Stimulated activated CD4-positive, alpha-beta T cell treated with anti-CD3 and anti-CD28 coated beads, TNF-alpha, amount 100 ng/mL, for 48 hours (primary cell): Measurements from ENCODE around the gene MUC4.
"Not testable (repeated sequence)": the region's sequence is repeated elsewhere in the genome, so short reads cannot be mapped to it uniquely, and the experiment has no call there.

Experiments used
- DNase-seq, 3 donors: peaks; one replicate each; pipeline ENCODE4 v3.0.0-alpha.2; 2020; ENCODE audit warnings: low read depth in 3 of 3

MUC4 gene

DNA sequence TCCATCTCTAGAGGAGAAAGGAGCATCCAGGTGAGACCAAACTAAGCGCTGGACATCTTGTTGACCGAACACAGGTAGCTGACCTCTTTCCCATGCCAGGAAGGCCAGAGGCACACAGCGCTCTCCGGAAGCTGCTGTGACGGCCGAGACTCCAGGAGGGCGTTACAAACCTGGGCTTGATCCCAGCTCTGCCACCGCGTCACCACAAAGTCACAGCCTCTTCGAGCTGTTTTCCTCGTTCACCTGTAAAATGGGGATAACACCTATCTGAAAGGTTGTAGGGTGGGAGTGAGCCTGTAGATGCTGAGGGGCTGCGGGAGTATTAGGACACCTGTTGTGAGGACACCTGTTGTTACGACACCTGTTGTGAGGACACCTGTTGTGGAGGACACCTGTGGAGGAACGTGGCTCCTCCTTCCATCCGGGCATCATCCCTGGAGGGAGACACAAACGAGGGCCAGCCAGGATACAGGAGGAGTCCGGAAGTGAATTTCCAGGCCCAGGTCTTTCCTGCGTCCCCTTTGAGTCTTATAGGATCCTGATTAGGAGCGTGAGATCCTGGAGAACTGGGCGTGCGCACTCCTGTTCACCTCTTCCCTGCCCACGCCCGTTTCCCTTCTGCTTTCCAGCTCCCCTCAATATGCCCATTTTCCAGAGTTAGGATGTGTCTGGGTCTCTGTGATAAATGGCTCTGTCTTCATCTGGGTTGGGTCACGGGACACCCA is 2.3 kb upstream of the MUC4 start:
- DNase-seq, result no peak

DNA sequence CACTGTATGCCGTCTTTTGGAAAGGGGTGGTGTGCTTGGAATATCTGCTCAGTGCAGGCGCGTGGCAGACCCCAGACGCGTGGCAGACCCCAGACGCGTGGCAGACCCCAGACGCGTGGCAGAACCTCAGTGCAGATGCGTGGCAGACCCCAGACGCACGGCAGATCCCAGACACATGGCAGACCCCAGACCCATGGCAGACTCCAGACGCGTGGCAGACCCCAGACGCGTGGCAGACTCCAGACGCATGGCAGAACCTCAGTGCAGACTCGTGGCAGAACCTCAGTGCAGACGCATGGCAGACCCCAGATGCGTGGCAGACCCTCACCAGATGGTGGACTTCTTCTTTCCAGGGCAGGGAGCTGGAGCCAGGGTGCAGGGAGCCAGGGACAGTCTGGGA is 637 bp upstream of the MUC4 start:
- DNase-seq, result no peak

DNA sequence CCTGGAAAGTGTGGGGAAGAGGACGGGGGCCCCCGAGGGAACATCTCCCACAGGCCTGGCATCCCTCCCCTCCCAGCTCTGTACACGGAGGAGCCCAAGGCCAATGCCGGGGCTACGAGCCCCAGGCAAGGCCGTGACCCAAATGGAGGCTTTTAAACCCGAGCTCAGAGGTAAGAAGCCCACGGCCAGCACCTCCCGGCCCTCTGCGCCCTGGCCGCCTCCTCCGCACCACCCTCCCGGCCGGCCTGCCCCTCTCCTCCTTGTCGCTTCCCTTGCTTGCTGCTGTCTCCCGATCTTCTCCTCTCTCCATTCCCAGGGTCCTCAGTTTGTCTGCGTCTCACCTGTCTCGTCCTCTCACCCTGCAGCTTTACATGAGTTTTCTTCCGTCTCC is 1.3 kb downstream of the MUC4 start:
- DNase-seq, result no peak

DNA sequence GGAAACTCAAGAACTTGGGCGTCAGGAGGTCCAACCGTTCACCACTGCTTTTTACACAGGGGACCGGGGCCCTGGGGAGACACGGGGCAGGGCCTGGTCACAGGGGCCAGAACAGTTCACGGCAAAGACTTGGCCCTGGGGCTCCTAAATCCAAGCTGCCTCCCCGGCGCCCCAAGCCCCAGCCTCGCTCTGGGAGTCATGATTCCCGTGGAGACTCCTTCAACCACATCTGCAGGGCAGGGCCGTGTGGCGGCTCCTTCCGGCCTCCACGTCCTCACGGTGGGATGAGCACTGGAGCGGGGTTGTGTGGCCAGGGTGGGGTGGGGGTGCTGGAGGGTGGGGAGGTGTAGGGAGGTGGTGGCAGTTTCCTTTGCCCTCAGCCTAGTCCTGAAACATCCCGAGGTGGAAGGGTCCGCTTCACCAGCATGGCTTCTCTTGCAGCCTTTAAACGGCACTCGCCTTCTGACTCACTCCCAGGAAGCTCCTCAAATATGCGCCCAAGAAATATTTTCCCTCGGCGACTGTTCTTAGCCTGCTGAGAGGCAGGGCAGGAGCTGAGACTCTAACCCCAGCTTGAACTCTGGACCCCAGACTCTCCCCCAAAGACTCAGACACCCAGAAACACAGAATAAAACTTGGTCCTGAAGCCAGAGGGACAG is 1.8 kb downstream of the MUC4 start:
- DNase-seq, result no peak

DNA sequence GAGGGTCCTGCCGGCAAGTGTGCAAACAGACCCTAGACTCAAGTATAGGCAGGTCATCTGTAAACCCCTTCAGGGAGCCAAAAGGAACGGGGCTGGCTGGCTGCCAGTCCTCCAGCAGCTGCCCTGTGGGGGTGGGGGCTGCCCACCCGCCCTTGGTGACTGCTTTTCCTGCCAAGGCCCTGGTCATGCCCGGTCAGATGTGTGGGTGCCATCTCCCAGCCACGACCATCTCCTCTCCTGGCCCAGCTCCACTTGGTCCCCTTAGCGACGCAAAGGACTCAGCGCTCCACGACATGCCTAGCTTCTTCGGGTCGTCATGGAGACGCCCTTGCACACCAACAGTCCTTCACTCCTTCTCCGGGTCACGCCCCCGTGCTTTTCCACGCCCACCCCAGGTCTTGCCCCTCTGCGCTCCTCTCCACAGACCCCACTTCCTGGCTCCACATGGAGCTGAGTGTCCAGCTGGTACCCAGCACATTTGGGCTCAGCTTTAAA is 2.4 kb downstream of the MUC4 start:
- DNase-seq, result no peak

DNA sequence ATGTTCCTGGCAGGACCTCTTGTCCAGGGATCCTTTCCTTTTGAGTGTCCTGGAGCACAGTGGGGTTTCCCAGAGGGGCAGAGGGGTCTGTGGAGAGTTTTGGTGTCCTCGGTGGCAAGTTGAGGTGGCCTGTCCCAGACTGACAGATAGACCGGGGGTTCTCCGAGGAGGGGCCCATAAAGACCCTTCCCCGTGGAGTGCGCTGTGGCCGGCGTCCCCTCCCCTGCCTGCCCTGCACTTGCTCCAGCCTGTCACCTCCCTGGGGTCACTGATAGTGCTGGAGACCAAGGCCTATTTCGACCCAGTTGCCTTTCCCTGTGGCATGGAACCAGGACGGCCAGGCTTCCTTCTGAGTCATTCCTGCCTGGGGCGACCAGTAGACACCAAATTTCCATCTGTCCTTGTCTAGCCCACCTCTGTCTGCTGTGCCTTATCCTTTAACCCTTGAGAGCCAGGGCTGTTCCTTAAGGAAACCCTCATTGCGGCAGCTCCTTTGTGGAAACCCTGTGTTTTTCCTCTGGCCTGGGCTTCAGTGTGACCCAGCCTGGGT is 2.9 kb downstream of the MUC4 start:
- DNase-seq, result no peak

DNA sequence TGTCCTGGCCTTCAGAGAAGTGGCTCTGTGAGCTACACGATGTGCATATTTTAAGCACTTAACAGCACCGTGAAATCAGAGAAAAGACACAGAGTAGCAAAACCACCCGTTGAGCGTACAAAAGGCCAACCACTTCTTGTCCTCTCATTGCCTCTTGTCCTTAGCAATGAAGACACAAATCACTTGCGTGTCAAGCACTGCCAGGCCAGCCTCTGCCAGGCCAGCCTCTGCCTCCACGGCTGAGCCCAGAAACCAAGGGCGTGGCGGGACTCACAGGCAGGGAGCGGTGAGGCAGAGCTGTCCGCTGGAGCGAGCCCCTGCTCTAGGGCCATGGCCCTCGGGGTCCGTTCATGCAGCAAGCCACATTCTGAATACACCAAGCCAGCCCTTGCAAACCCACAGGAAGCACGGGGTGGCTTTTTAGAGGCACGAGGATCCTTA is 4.0 kb downstream of the MUC4 start:
- no peak for DNase-seq

DNA sequence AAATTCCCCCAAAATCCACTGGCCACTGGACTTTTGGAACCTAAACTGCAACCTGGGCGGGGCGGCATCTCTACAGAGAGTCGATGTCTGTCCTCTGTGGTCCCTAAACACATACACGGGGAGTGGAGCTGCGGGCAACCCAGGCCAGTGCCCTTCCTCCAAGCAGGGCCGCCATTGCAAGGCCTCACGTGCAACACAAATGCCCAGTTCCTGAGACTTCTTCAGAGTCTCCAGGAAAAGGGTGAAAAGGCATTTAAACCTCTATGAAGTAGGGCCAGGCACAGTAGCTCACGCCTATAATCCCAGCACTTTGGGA is 4.9 kb downstream of the MUC4 start:
- no peak for DNase-seq

DNA sequence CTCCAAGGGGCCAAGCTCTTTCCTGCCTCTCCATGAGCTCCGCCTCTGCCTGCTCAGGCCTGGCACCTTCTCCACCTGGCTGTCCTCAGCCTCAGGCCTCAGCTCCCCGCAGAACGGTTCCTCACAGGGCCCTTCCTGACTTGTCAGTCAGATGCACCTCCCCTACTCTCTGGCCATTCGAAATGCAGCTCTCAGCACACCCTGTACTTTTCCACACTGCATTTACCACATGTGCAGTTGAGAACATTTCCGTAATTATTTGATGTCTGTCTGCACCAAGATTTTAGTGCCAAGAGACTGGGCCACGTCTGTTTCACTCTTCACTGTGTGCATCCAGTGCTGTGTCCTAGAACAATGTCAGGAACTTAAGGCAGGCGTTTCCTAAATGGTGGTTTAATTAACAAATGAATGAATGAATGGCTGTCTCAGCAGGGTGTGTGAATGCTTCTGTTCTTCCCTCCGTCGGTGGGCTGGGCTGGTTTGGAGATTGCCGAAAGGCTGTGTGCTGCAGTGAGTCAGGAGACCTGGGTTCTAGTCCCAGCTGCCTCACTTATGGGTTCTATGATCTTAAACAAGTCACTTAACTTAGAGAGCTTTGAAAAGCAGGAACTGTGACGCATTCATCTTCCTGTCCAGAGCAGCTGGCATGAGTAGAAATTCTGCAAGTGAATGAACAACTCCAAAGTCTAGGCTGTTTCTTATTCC is 5.4 kb downstream of the MUC4 start:
- no peak for DNase-seq

DNA sequence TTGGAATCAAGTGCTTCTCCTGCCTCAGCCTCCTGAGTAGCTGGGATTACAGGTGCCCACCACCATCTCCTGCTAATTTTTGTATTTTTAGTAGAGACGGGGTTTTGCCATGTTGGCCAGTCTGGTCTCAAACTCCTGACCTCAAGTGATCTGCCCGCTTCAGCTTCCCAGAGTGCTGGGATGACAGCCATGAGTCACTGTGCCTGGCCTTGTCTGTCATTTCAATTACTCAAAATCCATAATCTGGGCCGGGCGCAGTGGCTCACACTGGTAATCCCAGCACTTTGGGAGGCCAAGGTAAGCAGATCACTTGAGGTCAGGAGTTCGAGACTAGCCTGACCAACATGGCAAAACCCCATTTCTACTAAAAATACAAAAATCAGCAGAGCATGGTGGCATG is 6.1 kb downstream of the MUC4 start:
- not testable (repeated sequence) for DNase-seq

DNA sequence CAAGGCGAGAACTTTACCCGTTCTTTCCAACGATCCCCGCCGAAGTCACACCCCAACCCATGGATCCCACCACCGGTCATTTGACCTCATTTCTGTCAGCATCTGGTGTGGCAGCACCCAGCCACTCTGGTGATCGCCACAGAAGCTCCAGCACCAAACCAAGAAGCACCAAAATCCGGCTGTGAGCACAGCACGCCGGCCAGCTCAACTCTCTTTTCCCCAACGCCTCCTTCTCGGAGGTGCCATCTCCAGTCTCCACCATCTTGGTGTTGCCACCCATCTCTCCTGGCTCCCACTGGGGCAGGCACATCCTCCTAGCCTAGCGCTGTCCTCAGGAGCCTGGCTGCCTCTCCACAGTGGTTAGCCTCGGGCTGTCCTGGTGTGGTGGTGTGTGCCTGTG is 6.5 kb downstream of the MUC4 start:
- no peak for DNase-seq

DNA sequence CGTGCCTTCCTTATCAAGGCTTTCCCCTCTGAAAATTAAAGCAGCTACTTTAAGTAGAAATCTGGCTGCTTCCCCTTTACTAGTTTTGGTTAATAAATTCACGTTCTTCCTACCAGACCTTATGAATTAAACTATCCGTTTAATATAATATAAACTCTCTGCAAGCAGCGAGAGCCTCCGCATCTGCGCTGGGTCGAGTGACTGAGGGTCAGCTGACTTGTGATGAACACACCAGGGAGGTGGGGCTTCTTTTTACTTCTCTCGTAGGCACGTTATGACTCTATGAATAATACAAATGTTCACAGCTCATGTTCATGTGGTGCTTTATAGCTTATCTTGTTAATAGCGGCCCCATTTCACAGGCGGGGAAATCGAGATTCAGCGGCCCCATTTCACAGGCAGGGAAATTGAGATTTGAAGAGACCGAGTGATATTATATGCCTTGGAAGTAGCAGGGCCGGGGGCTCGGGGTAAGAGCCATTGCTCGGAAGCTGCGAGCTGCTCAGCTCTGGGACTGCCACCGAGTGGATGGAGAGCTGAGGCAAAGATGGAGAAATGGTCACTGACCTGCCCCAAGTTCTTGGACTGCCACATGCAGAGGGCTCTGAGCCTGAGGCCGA is 8.3 kb downstream of the MUC4 start:
- no peak for DNase-seq

DNA sequence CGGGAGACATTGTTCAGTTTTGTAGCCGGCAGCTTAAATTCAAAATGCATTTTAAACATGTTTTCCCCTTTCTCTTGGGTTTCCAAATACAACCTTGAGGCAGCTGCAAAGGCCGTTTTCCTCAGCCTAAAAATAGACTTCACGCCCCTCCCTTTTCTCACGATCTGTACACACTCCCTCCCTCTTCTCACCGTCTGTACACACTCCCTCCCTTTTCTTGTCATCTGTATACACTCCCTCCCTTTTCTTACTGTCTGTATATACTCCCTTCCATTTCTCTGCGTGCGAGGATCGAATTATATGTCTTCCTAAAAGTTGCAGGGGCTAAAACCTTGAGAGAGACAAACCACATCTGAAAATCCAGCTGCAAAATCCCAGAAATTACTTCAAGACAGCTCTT is 8.9 kb downstream of the MUC4 start:
- no peak for DNase-seq

DNA sequence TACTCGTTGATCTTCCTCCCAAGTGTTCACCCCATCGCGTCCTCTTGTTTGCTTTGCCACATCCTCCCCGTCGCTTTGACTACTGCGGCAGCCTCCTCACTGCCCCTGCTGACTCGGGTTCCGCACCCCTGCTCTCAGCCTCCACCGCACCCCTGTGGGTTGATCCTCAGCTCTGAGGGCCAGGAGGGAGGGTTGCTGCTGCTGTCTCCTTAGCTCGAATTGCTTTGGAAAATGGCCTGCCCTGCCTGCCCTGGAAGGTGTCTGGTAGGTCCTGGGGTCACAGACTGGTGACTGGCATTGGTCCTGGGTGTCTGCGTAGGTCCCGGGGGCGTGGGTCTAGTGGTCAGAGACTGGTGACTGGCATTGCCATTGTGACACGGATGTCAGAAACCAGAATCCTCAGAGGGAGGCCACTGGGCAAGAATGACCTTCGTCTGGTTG is 9.4 kb downstream of the MUC4 start:
- DNase-seq, result no peak

DNA sequence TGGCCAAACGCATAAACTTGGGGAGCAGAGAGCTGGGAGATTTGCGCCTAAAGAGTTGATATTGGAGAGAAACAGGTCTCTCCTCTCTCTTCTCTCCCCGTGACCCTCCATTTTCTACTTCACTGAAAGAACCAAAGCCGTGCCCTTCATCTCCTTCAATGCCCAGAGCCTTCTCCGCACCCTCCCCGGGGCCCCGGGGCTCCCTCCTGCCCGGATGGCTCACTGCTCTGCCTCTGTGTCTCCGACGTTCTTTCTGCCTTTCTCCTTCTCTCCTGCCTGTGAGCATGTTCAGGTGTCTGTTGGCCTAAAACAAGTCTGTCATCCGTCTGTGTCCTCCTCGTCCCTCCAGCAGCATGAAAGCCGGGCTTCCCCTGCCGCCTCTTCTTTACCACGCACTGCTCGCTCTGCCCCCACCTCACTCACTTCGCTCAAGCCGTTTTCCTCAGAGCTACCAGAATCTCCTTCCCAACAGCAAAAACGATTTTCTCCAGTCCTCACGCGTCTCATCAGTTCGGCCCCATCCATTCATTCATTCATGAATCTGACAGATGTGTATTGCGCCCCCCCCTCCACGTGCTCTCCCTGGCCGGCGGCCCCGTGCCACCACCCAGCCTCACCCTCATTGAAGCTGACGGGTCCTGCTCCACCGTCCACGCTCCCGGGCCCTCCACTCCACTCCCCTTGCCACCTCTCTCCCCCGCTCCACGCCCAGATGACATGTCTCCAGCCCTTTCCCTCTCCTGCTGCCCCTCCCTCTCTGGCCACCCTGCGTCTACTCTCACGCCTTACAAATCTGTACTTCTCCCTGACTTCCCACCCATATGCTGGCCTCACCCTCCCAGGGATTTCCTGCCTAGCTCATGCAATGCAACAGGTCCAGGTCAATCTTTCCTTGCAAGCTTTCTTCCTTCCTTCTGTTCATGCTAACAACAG is 10.2 kb downstream of the MUC4 start:
- no peak for DNase-seq

DNA sequence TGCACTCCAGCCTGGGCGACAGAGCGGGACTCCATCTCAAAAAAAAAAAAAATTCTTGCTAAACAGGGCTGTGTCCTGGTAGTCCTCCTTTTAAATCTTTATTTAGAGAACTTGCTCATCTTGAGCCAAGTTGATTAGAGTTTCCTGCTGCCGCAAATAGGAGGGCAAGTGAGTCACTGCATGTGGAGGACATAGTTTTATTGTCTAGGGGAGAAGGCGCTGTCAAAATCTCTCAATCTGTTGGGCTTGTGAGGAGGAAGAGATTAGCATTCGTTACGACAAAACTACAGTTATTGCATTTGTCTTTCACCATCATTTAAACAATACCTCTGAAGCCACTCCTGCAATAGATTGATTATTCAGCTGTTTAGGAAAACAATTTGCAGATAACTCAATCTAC is 11.5 kb downstream of the MUC4 start:
- no peak for DNase-seq

DNA sequence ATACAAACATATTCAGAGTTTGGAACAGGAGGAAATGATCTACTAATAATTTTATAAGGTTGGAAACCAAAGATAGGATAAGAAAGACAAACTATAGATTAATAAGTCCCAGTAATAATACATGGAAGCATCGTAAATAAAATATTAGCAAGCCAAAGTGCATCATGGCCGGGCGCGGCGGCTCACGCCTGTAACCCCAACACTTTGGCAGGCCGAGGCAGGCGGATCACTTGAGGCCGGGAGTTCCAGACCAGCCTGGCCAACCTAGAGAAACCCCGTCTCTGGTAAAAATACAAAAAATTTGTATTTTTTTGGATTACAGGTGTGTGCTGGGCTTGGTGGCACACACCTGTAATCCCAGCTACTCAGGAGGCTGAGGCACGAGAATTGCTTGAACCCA is 14.9 kb downstream of the MUC4 start:
- DNase-seq, result no peak

DNA sequence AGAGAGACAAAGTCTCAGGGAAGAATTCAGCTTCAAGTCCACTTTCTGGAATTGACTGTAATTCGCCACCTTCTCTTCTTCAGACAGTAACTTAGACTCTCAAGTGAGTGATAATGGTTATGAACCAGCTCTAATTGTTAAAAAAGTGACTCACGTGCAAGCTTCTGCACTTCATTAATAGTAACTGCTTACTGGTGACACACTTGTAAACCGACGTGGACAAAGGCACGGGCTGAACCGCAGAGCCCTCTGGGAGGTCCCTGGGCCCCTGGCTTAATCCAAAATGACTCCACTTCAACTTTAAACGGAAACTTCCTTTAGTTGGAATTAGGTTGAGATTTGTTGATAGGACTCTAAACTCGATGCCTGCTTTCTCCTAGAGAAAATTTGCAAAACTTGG is 17.0 kb downstream of the MUC4 start:
- no peak for DNase-seq

DNA sequence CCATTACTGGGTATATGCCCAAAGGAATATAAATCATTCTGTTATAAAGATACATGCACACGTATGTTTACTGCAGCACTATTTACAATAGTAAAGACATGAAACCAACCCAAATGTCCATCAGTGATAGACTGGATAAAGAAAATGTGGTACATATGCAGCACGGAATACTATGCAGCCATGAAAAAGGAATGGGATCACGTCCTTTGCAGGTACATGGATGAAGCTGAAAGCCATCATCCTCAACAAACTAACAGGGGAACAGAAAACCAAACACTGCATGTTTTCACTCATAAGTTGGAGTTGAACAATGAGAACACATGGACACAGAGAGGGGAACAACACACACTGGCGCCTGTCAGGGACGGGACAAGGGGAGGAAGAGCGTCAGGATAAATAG is 19.1 kb downstream of the MUC4 start:
- not testable (repeated sequence) for DNase-seq

DNA sequence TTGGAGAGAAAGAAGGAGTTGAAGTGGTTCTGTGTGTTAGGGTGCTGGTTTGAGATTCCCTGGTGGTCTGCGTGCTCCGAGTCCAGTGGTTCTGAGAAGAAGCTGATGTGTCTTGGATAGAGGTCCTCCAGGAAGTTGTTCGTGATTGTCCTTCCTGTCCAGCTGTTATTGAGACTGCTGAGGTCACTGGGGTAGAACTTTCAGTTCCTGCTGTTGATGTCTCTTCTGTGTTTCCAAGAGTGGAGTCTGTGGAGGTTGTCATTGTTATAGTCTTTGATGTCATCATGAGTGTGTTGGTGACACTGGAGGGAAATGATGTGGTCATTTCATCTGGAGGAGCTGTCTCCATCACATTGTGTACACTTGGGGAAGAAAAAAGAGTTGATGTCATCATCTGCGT is 20.8 kb downstream of the MUC4 start:
- no peak for DNase-seq
